ENCODE results near the gene NSG2. TPM values are rescaled to one million over a fixed set of nuclear protein-coding genes. Genes with fewer than 3 reads are reported as not detected.

NSG2 gene
- total RNA-seq, result not detected in 2 replicates

DNA sequence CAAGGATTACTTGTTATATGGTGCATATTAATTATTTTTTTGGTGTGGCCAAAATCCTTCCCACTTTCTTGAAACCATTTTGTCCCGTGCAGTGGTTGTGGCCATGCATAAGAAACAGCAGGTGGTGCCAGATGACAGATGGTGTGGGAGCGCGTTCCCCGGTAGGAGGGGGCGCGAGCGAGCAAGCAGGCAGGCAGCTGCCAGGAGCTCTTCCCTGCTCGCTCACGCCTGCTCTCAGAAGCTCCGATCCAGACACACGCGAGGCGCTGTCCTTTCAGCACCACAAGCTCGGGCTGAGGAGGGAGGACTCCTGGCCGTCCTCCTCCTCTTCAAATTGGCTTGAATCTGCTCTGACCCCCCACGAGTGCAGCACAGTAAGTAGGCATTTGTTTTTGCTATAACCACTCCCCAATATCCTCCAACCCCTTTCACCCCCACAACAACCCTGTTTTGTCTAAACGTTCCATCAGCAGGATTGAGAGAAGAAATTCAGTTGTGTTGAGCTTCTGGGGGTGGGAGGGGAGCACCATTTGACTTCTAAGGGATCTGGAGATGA is at the start of gene NSG2:
Gene NSG2, plus strand, starts transcription at position 237 of the 556 bp plus-strand sequence. CDS start 1,050 bp downstream, outside the sequence.

Other genes with a start within 250 kb of the NSG2 start
- gene CPEB4, start 157.4 kb upstream of the NSG2 start, total RNA-seq, result 20.1 and 25.7 TPM in 2 replicates
- gene C5orf47, start 56.5 kb upstream of the NSG2 start, total RNA-seq, result not detected in 2 replicates

All from smooth muscle cell of bladder (primary cell).